Activated CD8-positive, alpha-beta T cell treated with anti-CD3 and anti-CD28 coated beads for 36 hours (primary cell): ENCODE results near the gene BTG4. TPM values are rescaled to one million over a fixed set of nuclear protein-coding genes. Genes with fewer than 3 reads are reported as not detected.

Source experiments
- ATAC-seq: fragments of 200-7000 bp; cut with Tn5 transposase; one replicate; pipeline ENCODE4 v1.10.0; 2021; ENCODE audit warnings: mild to moderate bottlenecking, moderate library complexity
- CTCF ChIA-PET: fragments of 350-600 bp; sonication (Branson Sonifier 250); formaldehyde crosslinking; loops from one replicate; lab custom pipeline; 2021; ENCODE audit warnings: antibody characterized with exemption; lab: Charles Lee
- POLR2A ChIA-PET: fragments of 350-600 bp; sonication (Branson Sonifier 250); formaldehyde crosslinking; loops from one replicate; lab custom pipeline; 2021; ENCODE audit warnings: antibody characterized with exemption; lab: Charles Lee
- DNase-seq: peaks from one replicate; pipeline ENCODE4 v3.0.0-alpha.2; 2020
- H3K27ac Mint-ChIP-seq: one replicate; pipeline ENCODE4 v1.8.0; 2021; ENCODE audit warnings: mild to moderate bottlenecking, mixed read lengths
- H3K27me3 Mint-ChIP-seq: one replicate; pipeline ENCODE4 v1.8.0; 2021; ENCODE audit warnings: mixed read lengths
- H3K36me3 Mint-ChIP-seq: one replicate; pipeline ENCODE4 v1.8.0; 2021; ENCODE audit warnings: low read depth, mixed read lengths
- H3K4me1 Mint-ChIP-seq: one replicate; pipeline ENCODE4 v1.8.0; 2021; ENCODE audit warnings: low read depth, mixed read lengths
- H3K4me3 Mint-ChIP-seq: one replicate; pipeline ENCODE4 v1.8.0; 2021; ENCODE audit warnings: mild to moderate bottlenecking, moderate library complexity, mixed read lengths
- H3K9me3 Mint-ChIP-seq: one replicate; pipeline ENCODE4 v1.8.0; 2021; ENCODE audit warnings: mixed read lengths
- intact Hi-C: fragments of 100-400 bp; cut with micrococcal nuclease; formaldehyde crosslinking; loops from one replicate; pipeline ENCODE4 v1.10.0; 2022
- total RNA-seq, 2 experiments: library from RNA; stranded (reverse); gene quantifications; one replicate each; pipeline ENCODE4 v1.2.3, GENCODE V29; 2021
- TF ChIP-seq, protein P1 (sequence below): fragments of 200-600 bp; IDR thresholded peaks from one replicate; pipeline ENCODE4 v1.8.0; 2022; ENCODE audit warnings: antibody characterized with exemption, mild to moderate bottlenecking

Gene BTG4
- total RNA-seq, 2 experiments from 2014 or later, result 0.36 to 0.98 TPM

DNA sequence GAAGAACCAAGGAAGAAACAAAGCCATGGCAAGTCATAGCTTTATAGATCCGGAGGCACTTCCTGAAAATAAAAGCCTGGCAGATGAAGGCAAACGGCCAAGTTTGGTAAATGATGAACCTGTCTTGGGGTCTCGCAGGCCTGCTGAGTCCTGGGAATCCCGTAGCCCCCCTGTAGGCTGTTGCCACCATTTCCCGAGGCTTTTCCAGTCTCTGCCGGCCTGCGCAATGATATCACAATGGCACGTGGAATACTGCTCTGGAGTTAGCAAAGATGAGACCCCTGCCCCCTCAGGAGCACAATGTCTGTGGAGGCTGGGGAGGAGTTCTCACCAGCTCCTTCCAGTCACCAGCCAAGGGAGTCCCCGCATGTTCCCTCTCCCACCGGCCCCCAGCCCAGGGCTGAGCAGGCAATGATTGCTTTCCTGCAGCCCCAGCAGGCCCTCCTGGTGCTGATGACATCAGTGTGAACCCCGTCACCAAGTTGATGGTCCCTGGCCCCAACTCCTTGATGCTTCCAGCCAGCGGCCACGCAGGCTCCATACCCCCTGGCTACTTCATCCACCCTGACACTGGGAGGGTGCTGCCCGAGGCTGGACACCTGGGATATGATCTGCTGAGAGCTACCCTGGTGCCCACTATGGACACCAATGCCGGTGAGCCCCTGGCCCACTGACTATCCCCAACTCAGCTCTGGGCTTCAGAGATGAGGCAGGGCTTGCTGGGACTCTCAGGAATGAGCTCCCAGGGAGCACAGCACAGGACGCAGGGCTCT lies 55.9 kb downstream of the BTG4 start:
- intact Hi-C loops, result loop anchor here (5.0 to 10.0 kb wide), 3 partner anchors 89 to 329 kb away; partner anchors contain the start of gene LAYN

GRCh38 chr11:111455291-111456085 lies 56.7 kb downstream of the BTG4 start:
- CTCF ChIA-PET, result interaction anchor here (0.5 to 5.5 kb wide), 43 partner anchors 9 to 331 kb away, joined by 3 to 39 read pairs (median 3); partner anchors contain the start of genes BTG4 and LAYN
- ATAC-seq, result no peak

More for the DNA sequence above, 55.9 kb downstream of the BTG4 start:
- Mint-ChIP-seq H3K4me1 (peaks cover 7% of the 10 kb centered on the region), H3K36me3 (no peaks in the 10 kb centered on the region), H3K27ac (no peak overlapping the region), H3K27me3 (peaks cover 10% of the 10 kb centered on the region), H3K9me3 (no peaks in the 10 kb centered on the region), H3K4me3 (no peak overlapping the region)
- ATAC-seq, result no peak
- DNase-seq, result no peak
- POLR2A ChIA-PET, result interaction anchor here (1.1 kb wide), 1 partner anchor 20 kb away, joined by 6 read pairs; no protein-coding TSS in a partner anchor
- CTCF ChIA-PET, result interaction anchor here (0.6 to 5.5 kb wide), 15 partner anchors 10 to 321 kb away, joined by 3 to 39 read pairs (median 7); partner anchors contain the start of gene LAYN
- TF ChIP-seq, protein P1, sequence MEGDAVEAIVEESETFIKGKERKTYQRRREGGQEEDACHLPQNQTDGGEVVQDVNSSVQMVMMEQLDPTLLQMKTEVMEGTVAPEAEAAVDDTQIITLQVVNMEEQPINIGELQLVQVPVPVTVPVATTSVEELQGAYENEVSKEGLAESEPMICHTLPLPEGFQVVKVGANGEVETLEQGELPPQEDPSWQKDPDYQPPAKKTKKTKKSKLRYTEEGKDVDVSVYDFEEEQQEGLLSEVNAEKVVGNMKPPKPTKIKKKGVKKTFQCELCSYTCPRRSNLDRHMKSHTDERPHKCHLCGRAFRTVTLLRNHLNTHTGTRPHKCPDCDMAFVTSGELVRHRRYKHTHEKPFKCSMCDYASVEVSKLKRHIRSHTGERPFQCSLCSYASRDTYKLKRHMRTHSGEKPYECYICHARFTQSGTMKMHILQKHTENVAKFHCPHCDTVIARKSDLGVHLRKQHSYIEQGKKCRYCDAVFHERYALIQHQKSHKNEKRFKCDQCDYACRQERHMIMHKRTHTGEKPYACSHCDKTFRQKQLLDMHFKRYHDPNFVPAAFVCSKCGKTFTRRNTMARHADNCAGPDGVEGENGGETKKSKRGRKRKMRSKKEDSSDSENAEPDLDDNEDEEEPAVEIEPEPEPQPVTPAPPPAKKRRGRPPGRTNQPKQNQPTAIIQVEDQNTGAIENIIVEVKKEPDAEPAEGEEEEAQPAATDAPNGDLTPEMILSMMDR, result no peak

DNA sequence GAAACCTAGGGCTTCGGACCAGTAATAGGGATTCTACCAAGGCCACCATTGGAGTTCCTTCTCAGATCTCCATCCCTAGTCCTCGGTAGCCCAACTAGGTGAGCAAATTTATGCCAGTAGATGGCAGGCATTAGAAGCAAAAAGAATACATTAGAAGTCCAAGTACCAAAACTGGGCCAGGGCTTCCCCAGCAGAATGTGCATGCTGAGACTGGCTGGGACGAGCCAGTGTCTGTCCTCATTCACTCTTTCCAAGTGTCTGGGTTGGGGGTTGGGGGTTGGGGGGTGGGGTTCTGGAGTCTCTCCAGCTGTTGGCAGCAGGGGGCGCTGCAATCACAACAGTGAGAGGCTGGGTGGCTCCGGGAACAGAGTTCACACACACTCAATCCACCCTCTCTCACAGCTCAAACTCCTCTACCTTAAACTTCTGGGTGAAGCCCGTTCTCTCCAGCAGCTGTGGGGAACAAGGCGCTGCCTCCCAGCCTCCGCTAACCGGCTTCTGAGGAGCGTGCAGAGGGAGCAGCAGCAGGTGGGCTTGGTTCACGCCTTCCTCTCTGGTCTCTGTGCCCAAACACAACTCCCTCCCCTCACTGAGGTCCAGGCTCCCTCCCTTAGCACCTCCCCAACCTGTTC lies 57.5 kb downstream of the BTG4 start:
- Mint-ChIP-seq H3K4me1 (peaks cover 4% of the 10 kb centered on the region), H3K36me3 (no peaks in the 10 kb centered on the region), H3K27ac (no peak overlapping the region), H3K4me3 (no peak overlapping the region), H3K27me3 (peaks cover 6% of the 10 kb centered on the region), H3K9me3 (no peaks in the 10 kb centered on the region)
- intact Hi-C loops, result loop anchor here (5.0 to 10.0 kb wide), 3 partner anchors 90 to 330 kb away; partner anchors contain the start of gene LAYN
- POLR2A ChIA-PET, result interaction anchor here (1.1 kb wide), 1 partner anchor 11 kb away, joined by 3 read pairs; no protein-coding TSS in a partner anchor
- ATAC-seq, result peak; percentile 93
- TF ChIP-seq, protein P1, result peak; percentile 72
- peak; percentile 87 for DNase-seq
- CTCF ChIA-PET, result interaction anchor here (0.5 to 5.5 kb wide), 41 partner anchors 8 to 386 kb away, joined by 3 to 39 read pairs (median 4); partner anchors contain the start of genes BTG4 and LAYN

More at GRCh38 chr11:111455291-111456085, 56.7 kb downstream of the BTG4 start:
- H3K27ac Mint-ChIP-seq, result no peak overlapping the region
- peaks cover 6% of the 10 kb centered on the region for H3K27me3 Mint-ChIP-seq
- peaks cover 4% of the 10 kb centered on the region for H3K4me1 Mint-ChIP-seq
- intact Hi-C loops, result loop anchor here (5.0 to 10.0 kb wide), 3 partner anchors 89 to 329 kb away; partner anchors contain the start of gene LAYN
- H3K9me3 Mint-ChIP-seq, result no peaks in the 10 kb centered on the region
- TF ChIP-seq, protein P1, result no peak
- DNase-seq, result no peak
- no peak overlapping the region for H3K4me3 Mint-ChIP-seq
- POLR2A ChIA-PET, result interaction anchor here (1.1 kb wide), 1 partner anchor 10 kb away, joined by 3 read pairs; no protein-coding TSS in a partner anchor
- no peaks in the 10 kb centered on the region for H3K36me3 Mint-ChIP-seq

GRCh38 chr11:111452817-111453552 lies 59.2 kb downstream of the BTG4 start:
- Mint-ChIP-seq H3K4me1 (peaks cover 4% of the 10 kb centered on the region), H3K36me3 (no peaks in the 10 kb centered on the region), H3K4me3 (no peak overlapping the region), H3K27ac (no peak overlapping the region), H3K27me3 (no peaks in the 10 kb centered on the region), H3K9me3 (no peaks in the 10 kb centered on the region)
- DNase-seq (no peak), ATAC-seq (no peak)
- CTCF ChIA-PET, result interaction anchor here (0.8 to 5.5 kb wide), 5 partner anchors 14 to 109 kb away, joined by 3 to 39 read pairs (median 4); partner anchors contain the start of gene LAYN
- TF ChIP-seq, protein P1, result no peak
- POLR2A ChIA-PET, result no interaction called here
- intact Hi-C loops, result loop anchor here (10.0 kb wide), 2 partner anchors 92 to 332 kb away; partner anchors contain the start of gene LAYN
